HG03520 (cell line): ENCODE results near the gene GALNT5.
"Not testable (repeated sequence)": the region's sequence is repeated elsewhere in the genome, so short reads cannot be mapped to it uniquely, and the experiment has no call there.

Source experiments
- ATAC-seq: cut with Tn5 transposase; IDR thresholded peaks from one replicate; pipeline ENCODE4 v1.9.1; 2021; ENCODE audit warnings: mild to moderate bottlenecking, moderate library complexity; ENCODE audit not compliant: unreplicated experiment

The GALNT5 gene, protein sequence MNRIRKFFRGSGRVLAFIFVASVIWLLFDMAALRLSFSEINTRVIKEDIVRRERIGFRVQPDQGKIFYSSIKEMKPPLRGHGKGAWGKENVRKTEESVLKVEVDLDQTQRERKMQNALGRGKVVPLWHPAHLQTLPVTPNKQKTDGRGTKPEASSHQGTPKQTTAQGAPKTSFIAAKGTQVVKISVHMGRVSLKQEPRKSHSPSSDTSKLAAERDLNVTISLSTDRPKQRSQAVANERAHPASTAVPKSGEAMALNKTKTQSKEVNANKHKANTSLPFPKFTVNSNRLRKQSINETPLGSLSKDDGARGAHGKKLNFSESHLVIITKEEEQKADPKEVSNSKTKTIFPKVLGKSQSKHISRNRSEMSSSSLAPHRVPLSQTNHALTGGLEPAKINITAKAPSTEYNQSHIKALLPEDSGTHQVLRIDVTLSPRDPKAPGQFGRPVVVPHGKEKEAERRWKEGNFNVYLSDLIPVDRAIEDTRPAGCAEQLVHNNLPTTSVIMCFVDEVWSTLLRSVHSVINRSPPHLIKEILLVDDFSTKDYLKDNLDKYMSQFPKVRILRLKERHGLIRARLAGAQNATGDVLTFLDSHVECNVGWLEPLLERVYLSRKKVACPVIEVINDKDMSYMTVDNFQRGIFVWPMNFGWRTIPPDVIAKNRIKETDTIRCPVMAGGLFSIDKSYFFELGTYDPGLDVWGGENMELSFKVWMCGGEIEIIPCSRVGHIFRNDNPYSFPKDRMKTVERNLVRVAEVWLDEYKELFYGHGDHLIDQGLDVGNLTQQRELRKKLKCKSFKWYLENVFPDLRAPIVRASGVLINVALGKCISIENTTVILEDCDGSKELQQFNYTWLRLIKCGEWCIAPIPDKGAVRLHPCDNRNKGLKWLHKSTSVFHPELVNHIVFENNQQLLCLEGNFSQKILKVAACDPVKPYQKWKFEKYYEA

DNA sequence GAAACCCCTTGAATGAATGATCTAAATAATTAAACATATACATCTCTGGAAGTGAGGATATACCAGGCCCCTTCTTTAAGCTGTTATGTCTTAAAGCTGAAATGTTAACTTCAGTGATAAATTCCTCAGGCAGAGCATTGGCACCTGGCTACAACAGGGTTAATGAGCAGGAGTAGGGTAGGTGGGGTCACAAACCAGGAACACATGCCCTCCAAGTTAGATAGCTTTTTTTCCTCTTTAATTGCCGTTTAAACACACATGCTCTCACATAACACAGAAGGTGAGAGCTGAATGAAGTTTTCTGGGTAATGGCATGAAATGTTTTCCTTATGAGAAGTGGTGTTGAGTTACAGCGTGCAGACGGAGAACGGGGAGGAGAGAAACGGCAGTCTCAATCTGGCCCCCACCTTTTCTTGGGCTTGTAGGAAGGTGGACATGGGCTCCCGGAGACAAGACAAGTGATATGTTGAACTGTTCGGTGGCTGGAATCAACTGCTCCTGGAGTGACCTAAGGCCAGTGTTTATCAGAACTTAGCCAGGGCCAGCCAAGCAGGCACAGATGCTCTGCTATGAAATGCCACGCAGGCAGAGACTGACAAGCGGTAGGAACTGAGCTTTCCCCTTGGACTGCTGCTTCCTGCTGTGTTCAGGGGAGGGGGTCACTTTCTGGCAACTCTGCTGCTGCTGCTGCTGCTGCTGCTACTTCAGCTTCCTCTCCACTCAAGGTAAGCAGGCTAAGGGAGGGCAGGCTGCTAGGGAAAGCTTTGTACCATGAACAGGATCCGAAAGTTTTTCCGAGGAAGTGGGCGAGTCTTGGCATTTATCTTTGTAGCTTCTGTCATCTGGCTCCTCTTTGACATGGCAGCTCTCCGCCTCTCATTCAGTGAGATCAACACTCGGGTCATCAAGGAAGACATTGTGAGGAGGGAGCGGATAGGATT lies at the start of gene GALNT5:
GALNT5 (plus strand) TSS at position 394 of the 941 bp plus-strand sequence; CDS start at position 772, 378 bp downstream.
- no peak for ATAC-seq

DNA sequence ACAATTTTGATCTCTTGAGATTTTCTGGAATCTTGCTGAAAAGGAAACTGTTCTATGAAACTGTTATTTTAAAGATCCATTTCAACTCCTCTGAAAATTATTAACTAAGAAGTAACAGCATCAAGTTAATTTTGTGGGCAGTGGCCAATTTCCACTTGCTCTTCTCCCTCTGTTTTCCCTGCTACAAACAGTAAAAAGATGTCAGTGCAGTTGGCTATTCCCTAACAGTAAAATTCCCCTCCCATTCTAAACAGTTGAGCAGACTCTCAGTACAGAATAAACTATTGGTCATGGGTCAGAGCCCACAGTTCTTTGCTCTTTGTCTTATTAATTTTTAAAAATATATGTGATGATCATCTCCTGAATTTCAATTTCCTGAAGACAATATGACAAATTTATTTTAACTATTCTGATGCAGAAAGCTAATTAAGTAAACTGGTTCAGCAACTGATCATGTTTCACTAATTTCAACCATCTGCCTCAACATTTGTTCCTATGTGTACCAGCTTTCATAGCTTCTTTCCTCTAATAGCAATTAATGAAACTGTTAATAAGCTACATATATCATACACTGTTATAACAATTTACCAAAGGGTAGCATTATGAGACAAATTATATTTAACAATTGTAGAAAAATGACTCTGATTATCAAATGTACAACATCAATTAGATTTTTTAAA lies 41.1 kb upstream of the GALNT5 start:
- ATAC-seq: no peak

DNA sequence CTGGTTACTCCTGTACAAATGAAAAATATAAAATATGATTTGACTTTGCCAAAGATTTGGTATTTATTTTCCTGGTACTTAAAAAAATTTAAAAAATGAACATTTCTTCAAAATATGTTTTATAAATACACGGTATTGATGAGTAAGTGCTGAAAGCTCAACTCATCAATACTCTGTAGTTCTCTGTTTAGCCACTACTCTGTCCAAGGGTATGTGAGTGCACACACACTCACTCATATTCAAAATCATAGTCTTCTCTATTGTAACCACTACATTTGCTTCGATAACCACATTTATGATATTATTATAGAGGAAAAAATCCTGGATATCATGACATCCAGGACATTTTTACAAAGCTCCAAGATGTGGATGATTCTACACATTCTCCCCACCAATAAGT lies 40.1 kb upstream of the GALNT5 start:
- no peak for ATAC-seq

DNA sequence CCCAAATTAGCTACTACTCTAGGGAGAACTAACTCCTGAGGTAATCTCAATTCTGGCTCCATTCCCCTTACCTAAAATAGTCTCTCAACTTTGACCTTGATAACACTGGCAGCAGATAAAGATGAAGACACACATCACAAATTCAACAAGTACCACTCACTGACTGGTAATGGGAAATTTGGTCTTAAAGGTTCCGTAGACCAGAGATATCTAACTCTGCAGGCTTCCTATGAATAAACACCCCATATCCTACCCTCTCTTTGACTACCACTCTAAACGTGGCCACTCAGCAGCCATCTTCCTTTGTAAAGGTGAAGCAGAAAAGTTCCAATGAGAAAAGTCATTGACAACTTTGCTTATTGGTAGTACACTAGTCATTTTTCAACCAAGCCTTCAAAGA lies 38.6 kb upstream of the GALNT5 start:
- no peak for ATAC-seq

DNA sequence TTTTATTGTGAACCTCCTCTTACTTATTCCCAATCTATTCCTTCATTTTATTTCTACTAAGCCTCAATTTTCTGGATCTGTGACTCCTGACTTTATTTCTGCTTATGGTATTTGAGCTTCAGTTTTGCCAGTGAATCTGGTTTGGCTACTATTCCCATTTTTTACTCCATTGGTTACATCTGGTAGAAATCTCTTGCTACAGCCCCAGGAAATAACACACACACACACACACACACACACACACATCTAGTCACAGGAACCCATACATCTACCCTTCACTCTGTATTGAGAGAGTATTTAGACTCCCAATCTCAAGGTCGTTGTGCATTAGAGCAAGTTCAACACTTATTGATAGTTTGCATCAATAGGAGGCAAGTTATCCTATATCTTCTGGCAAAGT lies 37.0 kb upstream of the GALNT5 start:
- ATAC-seq: no peak

DNA sequence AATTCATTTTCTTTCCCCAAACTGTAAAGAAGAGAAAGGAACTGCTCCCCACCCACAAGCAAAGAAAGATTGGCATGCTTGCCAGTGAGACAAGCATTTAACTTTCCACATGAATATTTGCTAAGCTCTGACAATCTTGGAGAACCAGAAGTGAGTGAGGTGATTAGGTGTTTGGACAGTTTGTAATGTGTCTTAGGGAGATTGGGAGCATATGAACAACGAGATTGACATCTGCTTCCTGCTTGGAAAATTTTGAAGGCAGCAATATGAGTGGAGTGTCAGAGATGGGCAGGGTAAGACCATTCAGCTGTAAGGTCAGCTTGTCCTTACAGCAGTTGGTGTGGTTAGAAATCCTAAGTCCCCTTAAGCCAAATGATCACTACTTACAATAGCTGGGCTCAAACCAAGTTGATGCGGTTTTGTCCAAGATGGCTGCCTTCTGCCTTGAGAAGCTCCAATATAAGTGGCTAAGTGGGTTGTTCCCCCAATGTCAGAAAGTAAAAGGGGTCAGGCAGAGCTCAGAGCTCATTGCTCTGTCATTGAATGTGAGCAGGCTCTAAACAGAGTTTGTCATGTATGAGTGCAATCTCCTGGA lies 36.0 kb upstream of the GALNT5 start:
- no peak for ATAC-seq

DNA sequence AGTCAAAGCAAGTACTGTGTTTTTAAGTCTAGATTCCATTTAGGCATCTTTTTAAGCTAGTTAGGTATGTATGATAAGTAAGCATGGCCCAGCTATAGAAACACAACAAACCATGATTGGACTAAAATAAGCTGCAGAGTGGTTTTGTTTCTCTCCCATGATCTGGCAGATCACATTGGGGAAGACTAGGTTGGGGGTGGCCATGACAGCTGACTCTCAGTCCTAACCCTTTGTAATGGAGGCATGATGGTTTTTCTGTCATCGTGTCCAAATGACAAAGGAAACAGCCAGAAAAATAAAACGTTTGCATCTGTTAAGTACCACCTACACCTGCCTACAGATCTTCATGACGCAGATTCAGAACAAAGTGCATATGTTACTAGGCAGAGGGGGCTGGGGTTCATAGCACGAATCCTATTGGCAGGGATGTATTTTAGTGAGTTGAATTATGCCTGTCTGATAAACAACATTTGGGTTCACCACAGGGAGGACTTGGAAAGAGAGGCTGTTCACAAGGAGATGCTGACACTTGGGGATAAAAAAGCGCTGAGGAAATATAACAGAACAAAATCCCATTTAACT lies 33.8 kb upstream of the GALNT5 start:
- ATAC-seq: no peak

DNA sequence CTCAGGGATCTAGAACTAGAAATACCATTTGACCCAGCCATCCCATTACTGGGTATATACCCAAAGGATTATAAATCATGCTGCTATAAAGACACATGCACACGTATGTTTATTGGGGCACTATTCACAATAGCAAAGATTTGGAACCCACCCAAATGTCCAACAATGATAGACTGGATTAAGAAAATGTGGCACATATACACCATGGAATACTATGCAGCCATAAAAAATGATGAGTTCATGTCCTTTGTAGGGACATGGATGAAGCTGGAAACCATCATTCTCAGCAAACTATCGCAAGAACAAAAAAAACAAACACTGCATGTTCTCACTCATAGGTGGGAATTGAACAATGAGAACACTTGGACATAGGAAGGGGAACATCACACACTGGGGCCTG lies 33.1 kb upstream of the GALNT5 start:
- not testable (repeated sequence) for ATAC-seq

DNA sequence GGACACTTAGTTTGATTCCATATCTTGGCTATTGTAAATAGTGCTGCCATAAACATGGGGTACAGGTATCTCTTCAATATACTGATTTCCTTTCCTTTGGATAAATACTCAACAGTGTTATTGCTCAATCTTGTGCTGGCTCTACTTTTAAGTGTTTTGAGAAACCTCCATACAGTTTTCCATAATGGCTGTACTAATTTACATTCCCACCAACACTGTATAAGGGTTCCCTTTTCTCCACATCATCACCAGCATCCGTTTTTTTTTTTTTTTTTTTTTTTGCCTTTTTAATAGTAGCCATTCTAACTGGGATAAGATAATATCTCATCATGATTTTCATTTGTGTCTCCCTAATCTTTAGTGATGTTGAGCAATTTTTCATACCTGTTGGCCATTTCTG lies 29.9 kb upstream of the GALNT5 start:
- no peak for ATAC-seq

DNA sequence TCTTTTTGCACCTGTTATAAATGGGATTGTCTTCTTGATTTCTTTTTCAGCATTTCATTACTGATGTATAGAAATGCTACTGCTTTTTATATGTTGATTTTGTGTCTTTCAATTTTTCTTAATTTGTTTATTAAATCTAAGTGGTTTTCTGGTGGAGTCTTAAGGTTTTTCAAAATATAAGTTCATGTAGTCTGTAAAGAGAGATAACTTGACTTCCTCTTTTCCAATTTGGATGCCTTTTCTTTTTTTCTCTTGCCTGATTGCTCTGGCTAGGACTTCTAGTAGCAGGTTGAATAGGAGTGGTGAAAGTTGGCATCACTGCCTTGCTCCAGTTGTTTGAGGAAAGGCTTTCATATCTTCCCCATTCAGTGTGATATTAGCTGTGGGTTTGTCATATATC lies 28.6 kb upstream of the GALNT5 start:
- ATAC-seq: no peak

DNA sequence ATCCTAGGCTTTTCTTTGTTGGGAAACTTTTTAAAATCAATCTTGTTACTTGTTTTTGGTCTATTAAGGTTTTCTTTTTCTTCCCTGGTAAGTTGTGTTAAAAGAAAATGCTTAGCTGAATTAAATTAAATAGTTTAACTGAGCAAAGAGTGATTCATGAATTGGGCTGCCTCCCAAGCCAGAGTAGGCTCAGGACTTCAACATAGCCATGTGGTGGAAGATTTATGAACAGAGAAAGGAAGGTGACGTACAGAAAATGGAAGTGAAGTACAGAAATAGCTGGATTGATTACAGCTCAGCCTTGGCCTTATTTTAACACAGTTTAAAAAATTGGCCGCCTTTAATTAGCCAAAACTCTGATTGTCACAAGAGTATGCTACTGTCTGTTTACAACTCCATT lies 27.9 kb upstream of the GALNT5 start:
- no peak for ATAC-seq

DNA sequence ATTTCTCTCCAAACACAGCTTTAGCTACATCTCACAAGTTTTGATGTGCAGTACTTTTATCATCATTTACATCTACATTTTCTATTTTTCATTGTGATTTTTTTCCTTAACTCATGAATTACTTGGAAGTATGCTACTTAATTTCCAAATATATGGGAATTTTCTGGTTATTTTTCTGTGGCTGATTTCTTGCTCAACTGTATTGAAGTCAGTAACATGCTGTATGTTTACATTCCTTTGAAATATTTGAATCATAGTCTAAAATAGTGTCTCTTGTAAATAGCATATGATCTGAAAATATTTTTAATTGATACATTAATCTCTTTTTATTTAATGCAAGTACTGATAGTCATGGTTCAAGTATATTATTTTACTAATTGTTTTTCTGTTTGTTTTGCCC lies 26.0 kb upstream of the GALNT5 start:
- no peak for ATAC-seq

DNA sequence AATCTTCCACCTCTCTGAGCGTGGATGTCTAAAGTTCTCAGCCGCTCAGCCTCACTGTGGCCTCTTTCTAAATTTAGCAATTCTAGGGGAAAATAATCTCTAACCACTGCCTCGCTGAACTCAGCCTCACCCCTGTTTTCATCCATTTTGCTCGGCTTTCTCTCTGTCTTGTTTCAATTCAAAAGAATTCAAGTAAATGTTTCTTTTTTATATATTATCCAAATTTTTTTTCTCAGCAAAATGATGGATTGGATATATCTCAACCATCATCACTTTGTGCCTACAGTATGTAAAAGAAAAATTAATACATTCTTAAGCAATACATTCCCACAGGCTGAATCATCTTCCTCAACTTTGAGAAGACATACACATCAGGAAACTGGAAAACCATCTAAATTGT lies 24.0 kb upstream of the GALNT5 start:
- ATAC-seq: no peak

DNA sequence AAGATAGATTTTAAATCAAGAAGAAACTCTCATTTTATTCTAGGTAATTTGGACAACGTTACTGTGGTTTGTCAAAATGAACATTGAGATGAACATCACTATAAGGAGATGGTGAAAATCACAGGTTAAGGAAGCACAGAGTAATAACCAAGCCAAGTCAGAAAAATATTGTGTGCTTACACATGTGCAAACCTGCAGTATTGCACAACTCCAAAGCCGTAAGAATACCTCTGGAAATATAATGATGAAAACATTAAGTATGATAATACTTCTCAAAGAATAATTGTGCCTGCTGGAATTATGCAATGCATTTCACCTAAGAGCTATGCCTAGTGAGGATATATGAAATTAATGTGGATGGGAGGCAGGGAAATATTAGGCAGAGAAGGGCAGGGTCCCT lies 21.1 kb upstream of the GALNT5 start:
- no peak for ATAC-seq

DNA sequence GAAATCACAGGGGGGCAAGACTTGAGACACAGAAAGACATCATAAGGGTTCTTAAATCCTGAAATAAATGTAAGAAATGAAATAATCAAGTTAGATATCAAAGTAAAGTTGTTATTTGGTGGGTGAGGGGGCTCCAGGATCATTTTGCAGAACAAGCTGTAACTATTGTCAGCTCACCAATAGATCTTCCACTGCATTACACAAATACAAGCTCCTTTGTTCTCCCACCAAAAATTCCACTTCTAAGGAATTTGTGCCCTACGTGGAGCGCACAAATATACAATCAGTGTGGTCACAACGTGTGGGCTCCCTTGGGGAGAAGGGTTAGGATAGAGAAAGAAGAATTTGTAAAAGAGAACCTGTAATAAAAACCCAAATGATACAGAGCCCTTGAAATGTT lies 19.2 kb upstream of the GALNT5 start:
- ATAC-seq: no peak

DNA sequence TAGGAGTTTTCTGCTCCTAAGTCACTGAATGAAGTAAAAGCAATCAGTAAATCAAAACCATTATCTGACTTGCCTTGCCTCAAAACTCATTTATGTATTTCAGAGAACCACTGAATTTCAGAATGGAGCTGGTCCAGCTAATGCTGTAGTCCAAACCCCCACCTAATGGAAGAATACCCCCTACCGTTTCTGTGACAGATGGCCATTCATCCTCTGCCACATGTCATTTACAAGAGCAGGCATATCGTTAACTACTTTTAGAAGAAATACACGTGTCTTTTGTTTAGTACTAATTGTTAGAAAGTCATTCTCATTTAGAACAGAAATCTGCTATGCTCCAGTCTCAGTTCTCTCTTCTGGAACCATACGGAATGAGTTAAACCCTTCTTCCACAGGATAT lies 12.8 kb upstream of the GALNT5 start:
- ATAC-seq: no peak

DNA sequence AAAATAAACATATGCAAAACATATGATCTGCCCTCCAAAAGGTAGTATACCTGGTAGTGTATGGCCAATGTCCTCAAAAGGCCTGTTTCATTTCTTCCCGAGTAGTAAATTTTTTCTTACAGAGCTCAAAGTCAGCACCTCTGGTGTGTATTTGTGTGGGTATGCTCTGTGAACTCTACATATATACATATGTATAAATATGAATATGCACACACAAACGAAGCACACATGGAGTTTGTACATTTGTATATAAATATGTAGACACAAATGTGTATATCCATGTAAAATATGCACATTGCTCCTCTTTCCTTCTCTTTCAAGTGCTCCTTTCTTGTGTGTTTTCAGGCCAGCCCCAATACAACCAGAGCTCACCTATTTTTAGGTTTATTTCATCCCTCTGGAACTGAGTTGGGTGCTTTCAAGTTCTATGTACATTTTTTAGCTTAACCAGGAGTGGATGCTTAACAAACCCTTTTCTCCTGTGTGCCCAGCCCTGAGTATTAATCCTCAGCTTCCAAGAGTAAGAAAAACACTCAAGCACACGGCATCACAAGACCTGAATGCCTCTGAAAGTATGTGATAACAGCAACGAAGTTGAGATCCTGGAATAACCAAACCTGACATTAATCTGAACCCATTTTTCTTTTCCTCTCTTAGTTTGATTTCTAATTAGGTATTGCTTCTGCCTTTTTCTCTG lies 12.2 kb upstream of the GALNT5 start:
- ATAC-seq: no peak

DNA sequence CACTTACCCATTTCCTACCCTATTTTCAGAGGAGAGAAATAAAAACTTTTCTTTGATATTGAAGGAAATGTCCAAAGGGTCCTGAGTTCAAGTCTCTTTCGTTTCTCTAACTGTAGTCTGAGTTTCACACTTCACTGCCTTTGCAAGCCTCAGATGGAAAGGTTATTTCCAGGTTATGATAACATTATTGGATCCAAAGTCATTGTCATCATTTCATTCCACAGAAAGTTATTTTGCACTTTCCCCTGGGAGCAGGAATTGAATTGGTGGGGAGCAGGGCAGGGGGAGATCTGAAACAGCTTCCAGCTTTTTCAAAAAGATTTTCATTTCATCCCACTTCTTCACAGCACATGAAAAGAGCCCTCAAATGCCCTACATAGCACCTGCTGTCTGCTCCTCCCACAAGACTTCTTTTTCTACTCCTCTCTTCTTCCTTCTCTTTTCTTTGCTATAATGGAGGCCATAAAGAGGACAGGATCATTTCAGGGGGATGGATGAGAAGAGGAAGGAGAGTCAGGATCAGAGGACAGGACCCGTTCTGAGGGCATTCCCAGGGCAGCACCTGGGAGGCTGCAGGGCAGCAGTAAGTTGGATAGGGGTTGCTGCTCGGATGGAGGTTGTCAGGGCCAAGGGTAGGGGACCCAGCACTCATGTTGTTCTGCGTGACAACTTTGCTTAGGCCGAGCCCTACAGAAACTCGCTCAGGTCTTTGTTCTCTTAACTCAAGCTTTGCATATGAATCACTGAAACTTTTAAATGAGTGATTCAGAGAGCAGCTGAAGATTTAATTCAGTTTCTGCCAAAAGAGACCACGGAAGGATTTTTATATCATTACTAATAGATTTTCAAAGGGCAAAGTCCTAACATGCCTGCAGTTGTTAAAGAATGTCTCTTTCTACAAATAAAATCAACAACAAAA lies 11.4 kb upstream of the GALNT5 start:
- ATAC-seq: peak; percentile 100
